HEK293T (cell line): ENCODE results near the gene CUL9.

ENCODE experiments used
- CTBP1 ChIP-seq: fragments of 450-650 bp; IDR thresholded peaks from 2 replicates; pipeline ENCODE4 v1.6.1; 2016; ENCODE audit warnings: borderline replicate concordance
- FOXA1 ChIP-seq: fragments of 450-650 bp; IDR thresholded peaks from 2 replicates; pipeline ENCODE4 v1.6.1; 2016; ENCODE audit warnings: mild to moderate bottlenecking
- FOXM1 ChIP-seq: fragments of 450-650 bp; IDR thresholded peaks from 2 replicates; pipeline ENCODE4 v1.6.1; 2017; ENCODE audit warnings: mild to moderate bottlenecking, borderline replicate concordance
- L3MBTL2 ChIP-seq: fragments of 450-650 bp; conservative IDR thresholded peaks from 2 replicates; pipeline ENCODE4 v1.6.1; 2016; ENCODE audit warnings: mild to moderate bottlenecking
- SP1 ChIP-seq: fragments of 450-650 bp; IDR thresholded peaks from 2 replicates; pipeline ENCODE4 v1.6.1; 2017
- SUZ12 ChIP-seq: fragments of 450-650 bp; IDR thresholded peaks from 2 replicates; pipeline ENCODE4 v1.6.1; 2016; ENCODE audit warnings: mild to moderate bottlenecking
- ZNF384 ChIP-seq: fragments of 450-650 bp; IDR thresholded peaks from 2 replicates; pipeline ENCODE4 v1.6.1; 2016

- TF ChIP-seq FOXM1 (no peak), L3MBTL2 (no peak), CTBP1 (no peak), FOXA1 (no peak), ZNF384 (no peak), SUZ12 (no peak), SP1 (no peak)
Measured at GRCh38 chr6:43184268-43184985, 2.4 kb downstream of the CUL9 start.
